Omental fat pad (tissue), 4 donors: Measurements from ENCODE around the gene DENND1A. TPM values are rescaled to one million over a fixed set of nuclear protein-coding genes. Genes with fewer than 3 reads are reported as not detected.

Source experiments
- ATAC-seq: fragments of 150-250 bp; one replicate; pipeline ENCODE4 v1.9.1; 2016; ENCODE audit warnings: mild to moderate bottlenecking, moderate library complexity; ENCODE audit not compliant: low FRiP score
- DNase-seq: peaks from one replicate; pipeline ENCODE4 v3.0.0-alpha.2; 2019; ENCODE audit warnings: low spot score
- total RNA-seq, 4 donors: library from RNA; depleted of rRNA; stranded (reverse); fragments of >200 nt; gene quantifications; one replicate each; pipeline ENCODE4 v1.1.0, GENCODE V29; 2016
- TF ChIP-seq, protein P1 (sequence below), 3 donors: fragments of 450-650 bp; IDR thresholded peaks; one replicate each; pipeline ENCODE4 v1.5.1; 2016 to 2017; ENCODE audit warnings: antibody characterized with exemption in 3 of 3, mild to moderate bottlenecking in 3 of 3, moderate library complexity in 2 of 3

Gene DENND1A
- total RNA-seq, 4 donors from 2014 or later: 15.2 to 22.8 (median 20.7) TPM

DNA sequence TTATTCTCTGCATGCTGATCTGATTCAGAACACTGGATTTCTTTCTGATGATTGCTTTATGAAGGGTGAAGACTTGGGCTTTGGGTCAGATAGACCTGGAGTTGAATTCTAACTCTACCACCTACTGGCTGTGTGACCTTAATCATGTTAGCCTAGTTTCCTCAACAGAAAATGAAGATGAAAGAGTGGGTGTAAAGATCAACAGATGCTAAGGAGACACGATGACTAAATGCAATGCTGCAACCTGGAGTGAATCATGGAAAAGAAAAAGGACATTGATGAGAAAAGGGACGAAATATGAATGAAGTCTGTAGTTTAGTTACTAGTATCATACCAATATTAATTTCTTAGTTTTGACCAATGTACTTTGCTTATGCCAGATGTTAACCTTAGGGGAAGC is 27.8 kb upstream of the DENND1A start:
- no peak for ATAC-seq
- no peak for DNase-seq

DNA sequence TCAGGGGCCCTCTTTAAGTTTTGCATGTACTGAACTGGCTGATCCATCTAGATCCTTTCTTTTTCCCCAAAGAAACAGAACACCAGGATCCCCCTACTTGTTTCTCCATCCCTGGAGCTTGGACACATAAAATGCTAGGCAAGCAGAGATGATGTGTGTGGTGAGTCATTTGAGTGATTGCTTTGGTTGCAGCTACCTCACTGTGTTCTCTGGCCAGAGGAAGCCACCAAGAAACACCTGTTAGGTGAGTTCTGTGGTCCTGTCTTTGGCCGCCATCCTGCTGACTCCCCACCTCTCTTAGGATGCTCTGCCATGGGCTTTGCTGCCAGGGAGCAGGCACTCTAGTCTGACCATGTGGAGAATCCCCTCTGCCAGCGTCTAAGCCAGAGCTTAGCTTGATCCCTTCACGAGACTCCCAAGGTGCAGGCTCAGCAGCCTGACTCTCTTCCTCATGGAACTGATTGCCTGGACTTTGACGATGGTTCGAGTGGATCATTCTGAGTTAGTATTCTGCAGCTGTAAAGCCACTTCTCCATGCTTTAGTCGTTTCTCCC is 27.3 kb upstream of the DENND1A start:
- TF ChIP-seq, protein P1, sequence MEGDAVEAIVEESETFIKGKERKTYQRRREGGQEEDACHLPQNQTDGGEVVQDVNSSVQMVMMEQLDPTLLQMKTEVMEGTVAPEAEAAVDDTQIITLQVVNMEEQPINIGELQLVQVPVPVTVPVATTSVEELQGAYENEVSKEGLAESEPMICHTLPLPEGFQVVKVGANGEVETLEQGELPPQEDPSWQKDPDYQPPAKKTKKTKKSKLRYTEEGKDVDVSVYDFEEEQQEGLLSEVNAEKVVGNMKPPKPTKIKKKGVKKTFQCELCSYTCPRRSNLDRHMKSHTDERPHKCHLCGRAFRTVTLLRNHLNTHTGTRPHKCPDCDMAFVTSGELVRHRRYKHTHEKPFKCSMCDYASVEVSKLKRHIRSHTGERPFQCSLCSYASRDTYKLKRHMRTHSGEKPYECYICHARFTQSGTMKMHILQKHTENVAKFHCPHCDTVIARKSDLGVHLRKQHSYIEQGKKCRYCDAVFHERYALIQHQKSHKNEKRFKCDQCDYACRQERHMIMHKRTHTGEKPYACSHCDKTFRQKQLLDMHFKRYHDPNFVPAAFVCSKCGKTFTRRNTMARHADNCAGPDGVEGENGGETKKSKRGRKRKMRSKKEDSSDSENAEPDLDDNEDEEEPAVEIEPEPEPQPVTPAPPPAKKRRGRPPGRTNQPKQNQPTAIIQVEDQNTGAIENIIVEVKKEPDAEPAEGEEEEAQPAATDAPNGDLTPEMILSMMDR (IDR thresholded peaks at IDR 0.05): no peak
- DNase-seq (no peak), ATAC-seq (no peak)

More for the DNA sequence above, 27.8 kb upstream of the DENND1A start:
- TF ChIP-seq, protein P1 (IDR thresholded peaks at IDR 0.05): no peak

DNA sequence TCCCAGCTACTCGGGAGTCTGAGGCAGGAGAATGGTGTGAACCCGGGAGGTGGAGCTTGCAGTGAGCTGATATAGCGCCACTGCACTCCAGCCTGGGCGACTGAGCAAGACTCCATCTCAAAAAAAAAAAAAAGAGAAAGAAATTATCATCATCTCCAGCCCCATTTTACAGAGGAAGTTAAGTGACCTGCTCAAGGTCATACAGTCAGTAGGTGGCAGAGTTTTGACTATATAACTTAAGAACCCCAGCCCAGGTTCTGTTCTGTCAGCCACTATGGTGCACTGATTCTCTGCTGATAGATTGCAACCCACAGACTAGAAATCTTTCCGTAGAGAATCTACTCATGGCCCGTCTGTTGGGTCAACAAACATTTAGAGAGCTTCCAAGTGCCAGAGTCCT is 25.7 kb upstream of the DENND1A start:
- no peak for ATAC-seq
- TF ChIP-seq, protein P1 (IDR thresholded peaks at IDR 0.05): no peak
- DNase-seq: no peak

DNA sequence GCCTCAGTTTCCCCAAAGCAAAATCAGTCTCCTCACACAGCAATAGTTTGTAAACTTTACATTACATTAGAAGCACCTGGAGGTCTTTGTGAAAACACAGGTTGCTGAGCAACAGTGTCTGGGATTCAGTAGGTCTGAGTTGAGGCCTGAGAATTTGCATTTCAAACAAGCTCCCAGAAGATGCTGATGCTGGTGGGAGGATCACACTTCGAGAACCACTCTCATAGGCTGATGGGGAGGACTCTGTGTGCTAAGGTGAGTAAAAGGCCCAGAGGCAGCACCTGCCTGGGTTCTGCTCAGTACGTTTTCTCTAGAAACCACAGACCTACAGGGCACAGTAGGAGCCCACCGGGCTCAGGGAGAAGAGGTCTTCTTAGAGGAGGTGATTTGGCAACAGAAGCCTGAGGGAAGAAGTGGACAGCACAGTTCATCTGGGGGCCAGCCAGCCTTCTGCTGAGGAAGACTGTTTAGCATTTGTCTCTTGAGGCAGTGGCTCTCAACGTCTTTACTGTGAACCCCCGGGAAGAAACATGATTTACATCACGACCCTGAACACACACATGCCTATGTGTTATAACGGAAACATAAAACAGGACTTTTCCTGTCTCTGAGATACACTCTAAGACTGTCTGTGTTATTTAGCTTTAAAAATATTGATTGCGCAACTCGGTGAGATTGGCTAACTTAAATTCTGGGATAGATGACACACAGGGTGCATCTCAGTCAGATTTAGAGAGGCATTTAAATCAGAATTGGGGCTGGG is 24.8 kb upstream of the DENND1A start:
- no peak for DNase-seq
- TF ChIP-seq, protein P1 (IDR thresholded peaks at IDR 0.05): no peak
- ATAC-seq: peak; percentile 18

DNA sequence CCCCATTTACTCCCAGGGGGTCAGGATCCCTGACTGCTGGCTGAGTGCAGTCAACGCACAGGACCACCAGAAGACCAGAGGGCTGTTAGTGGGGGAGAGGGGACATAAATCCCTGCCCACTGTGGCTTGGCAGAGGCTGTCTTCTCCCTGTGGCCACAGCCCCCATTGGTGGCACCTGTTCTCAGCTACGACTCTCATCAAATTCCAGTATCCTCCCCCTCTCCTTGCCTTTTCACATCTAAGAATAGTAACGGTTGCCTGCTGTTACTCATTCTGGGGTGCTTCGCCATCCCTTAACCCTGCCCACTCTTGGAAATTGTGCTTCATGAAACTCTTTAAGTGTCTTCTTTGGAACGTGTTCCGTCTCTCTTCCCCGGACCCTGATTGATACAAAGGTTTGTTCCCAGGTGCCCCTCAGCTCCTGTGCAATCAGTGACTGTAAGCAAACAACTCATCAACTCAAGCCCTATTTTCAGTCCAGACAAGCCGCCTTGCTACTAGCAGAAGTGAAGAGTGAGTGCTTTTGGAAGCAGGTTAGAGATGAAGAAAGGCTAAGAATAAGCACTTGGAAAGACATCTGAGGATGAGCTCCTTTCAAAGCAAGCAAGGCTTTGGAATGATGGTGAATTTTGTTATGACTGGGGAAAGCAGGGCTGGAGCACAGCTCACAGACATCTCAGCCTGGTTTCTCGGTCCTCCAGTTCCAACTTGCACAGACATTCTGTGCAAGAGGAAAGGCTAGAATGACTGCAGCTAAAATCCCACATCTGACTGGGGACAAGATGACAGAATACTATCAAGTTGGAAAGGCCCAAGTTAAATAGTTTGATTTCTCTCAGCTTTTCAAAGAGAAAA is 22.9 kb upstream of the DENND1A start:
- ATAC-seq (no peak), DNase-seq (no peak)
- TF ChIP-seq, protein P1 (IDR thresholded peaks at IDR 0.05): no peak

DNA sequence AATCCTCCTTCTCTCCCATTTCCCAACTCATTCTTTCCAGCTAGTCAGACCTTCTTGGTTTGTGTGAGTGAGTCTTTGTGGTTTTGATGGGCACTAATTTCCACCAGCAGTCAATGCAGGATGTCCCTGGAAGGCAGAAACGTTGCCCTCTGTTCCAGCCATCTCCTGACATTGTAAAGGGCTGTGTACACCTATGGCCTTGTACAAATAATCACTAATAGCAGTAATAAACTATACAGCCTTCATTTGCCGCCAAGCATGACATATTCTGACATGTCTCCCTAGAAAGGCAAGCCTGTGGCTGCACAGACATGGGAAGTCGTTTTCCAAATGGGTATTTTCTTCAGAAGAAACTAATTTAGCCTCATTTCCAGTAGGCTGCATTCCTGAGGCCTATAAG is 18.4 kb upstream of the DENND1A start:
- DNase-seq (no peak), ATAC-seq (no peak)
- TF ChIP-seq, protein P1 (IDR thresholded peaks at IDR 0.05): no peak
